Measurements from ENCODE around the gene TWF1. TPM values are rescaled to one million over a fixed set of nuclear protein-coding genes. Genes with fewer than 3 reads are reported as not detected.

The TWF1 gene
- total and polyA plus RNA-seq, 2 of the 4 experiments (the other 2 are of a cell fraction) = 67.0 to 141 TPM

- TSS peak; percentile 78 for BruUV-seq (replicated peaks)
- in situ Hi-C loops (cut with MboI; ENCODE audit: low sequenced_read_pairs) = no loop called here
- H4K91ac ChIP-seq (ENCODE audit: insufficient read depth, low read depth, low read length) = no peak overlapping the region
Observed at GRCh38 chr12:43786899-43787693, 19.0 kb downstream of the TWF1 start.

More at GRCh38 chr12:43786899-43787693, 19.0 kb downstream of the TWF1 start:
- Histone ChIP-seq H3K79me1 (ENCODE audit: low read depth in 1 of 2, low read length in 2 of 2) (no peaks in the 10 kb centered on the region), H3K4me1 (ENCODE audit: control insufficient read depth, insufficient read depth, low read length) (peaks cover 4% of the 10 kb centered on the region; the same call in 1 of the 2 replicates), H3K9me1 (ENCODE audit: insufficient read depth, low read length) (0 out of 2 replicates have a peak, but pooled peaks cover 4% of the 10 kb centered on the region), H3K9ac (ENCODE audit: low read depth, low read length) (no peak overlapping the region), H3K18ac (ENCODE audit: low read depth, low read length) (no peak overlapping the region), H2BK5ac (ENCODE audit: low read depth, low read length, poor library complexity, severe bottlenecking) (peak overlapping the region; percentile 54), H3K9me3 (ENCODE audit: control insufficient read depth, insufficient read depth, low read length) (no peaks in the 10 kb centered on the region), H2AFZ (replicated peaks; ENCODE audit: low read length, poor library complexity) (no peak overlapping the region), H2AK5ac (ENCODE audit: low read depth, low read length) (no peak overlapping the region), H3K36me3 (ENCODE audit: control insufficient read depth, insufficient read depth, low read length) (peaks cover 11% of the 10 kb centered on the region), H4K8ac (ENCODE audit: low read depth in 2 of 2, low read length in 2 of 2) (no peak overlapping the region), H2BK20ac (ENCODE audit: low read depth, low read length) (no peak overlapping the region), H3K14ac (replicated peaks; ENCODE audit: low read depth, low read length) (no peak overlapping the region), H3K4ac (ENCODE audit: low read depth, low read length) (no peak overlapping the region), H2AK9ac (replicated peaks; ENCODE audit: low read depth, low read length, poor library complexity) (peak overlapping the region; percentile 9), H3K4me3 (ENCODE audit: insufficient read depth, low read depth, low read length) (no peak overlapping the region), H4K20me1 (ENCODE audit: insufficient read depth, low read length) (no peaks in the 10 kb centered on the region), H2BK15ac (ENCODE audit: low read depth, low read length) (no peak overlapping the region), H2BK120ac (ENCODE audit: low read depth, low read length) (no peak overlapping the region), H3K27ac (ENCODE audit: insufficient read depth, low read length) (no peak overlapping the region), H3K56ac (ENCODE audit: extremely low read depth, insufficient read depth, low read length) (no peak overlapping the region), H4K5ac (ENCODE audit: low read depth, low read length) (no peak overlapping the region), H3K27me3 (ENCODE audit: control insufficient read depth, insufficient read depth, low read length) (no peaks in the 10 kb centered on the region), H3K23ac (ENCODE audit: low read depth, low read length) (peak overlapping the region; percentile 5; the same call in 1 of the 2 replicates), H3K4me2 (ENCODE audit: low read depth, low read length) (no peak overlapping the region)
- TF ChIP-seq CHD1 (IDR thresholded peaks at IDR 0.05; ENCODE audit: low read depth, low read length) = no peak
- no peak for TF ChIP-seq SMC3 (IDR thresholded peaks at IDR 0.05; ENCODE audit: low read depth, low read length)
- TF ChIP-seq RAD21 (IDR thresholded peaks at IDR 0.05; ENCODE audit: low read length) = no peak
- no peak for TF ChIP-seq POLR2A (IDR thresholded peaks at IDR 0.05; ENCODE audit: low read depth, low read length)
- TF ChIP-seq MAZ (IDR thresholded peaks at IDR 0.05; ENCODE audit: borderline replicate concordance, low read depth, low read length) = no peak
- TF ChIP-seq NFE2L2 (IDR thresholded peaks at IDR 0.05; ENCODE audit: low read depth, low read length) = no peak
- TF ChIP-seq RCOR1 (IDR thresholded peaks at IDR 0.05; ENCODE audit: insufficient replicate concordance, low read length) = no peak
- no peak for TF ChIP-seq FOS (IDR thresholded peaks at IDR 0.05; ENCODE audit: low read depth, low read length)
- TF ChIP-seq, protein P1, sequence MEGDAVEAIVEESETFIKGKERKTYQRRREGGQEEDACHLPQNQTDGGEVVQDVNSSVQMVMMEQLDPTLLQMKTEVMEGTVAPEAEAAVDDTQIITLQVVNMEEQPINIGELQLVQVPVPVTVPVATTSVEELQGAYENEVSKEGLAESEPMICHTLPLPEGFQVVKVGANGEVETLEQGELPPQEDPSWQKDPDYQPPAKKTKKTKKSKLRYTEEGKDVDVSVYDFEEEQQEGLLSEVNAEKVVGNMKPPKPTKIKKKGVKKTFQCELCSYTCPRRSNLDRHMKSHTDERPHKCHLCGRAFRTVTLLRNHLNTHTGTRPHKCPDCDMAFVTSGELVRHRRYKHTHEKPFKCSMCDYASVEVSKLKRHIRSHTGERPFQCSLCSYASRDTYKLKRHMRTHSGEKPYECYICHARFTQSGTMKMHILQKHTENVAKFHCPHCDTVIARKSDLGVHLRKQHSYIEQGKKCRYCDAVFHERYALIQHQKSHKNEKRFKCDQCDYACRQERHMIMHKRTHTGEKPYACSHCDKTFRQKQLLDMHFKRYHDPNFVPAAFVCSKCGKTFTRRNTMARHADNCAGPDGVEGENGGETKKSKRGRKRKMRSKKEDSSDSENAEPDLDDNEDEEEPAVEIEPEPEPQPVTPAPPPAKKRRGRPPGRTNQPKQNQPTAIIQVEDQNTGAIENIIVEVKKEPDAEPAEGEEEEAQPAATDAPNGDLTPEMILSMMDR (conservative IDR thresholded peaks at IDR 0.05; ENCODE audit: low read depth, low read length) = no peak
- TF ChIP-seq, protein P2, sequence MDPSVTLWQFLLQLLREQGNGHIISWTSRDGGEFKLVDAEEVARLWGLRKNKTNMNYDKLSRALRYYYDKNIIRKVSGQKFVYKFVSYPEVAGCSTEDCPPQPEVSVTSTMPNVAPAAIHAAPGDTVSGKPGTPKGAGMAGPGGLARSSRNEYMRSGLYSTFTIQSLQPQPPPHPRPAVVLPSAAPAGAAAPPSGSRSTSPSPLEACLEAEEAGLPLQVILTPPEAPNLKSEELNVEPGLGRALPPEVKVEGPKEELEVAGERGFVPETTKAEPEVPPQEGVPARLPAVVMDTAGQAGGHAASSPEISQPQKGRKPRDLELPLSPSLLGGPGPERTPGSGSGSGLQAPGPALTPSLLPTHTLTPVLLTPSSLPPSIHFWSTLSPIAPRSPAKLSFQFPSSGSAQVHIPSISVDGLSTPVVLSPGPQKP (IDR thresholded peaks at IDR 0.05; ENCODE audit: borderline replicate concordance, low read depth, low read length) = no peak
- TF ChIP-seq, protein P3, sequence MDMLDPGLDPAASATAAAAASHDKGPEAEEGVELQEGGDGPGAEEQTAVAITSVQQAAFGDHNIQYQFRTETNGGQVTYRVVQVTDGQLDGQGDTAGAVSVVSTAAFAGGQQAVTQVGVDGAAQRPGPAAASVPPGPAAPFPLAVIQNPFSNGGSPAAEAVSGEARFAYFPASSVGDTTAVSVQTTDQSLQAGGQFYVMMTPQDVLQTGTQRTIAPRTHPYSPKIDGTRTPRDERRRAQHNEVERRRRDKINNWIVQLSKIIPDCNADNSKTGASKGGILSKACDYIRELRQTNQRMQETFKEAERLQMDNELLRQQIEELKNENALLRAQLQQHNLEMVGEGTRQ (IDR thresholded peaks at IDR 0.05; ENCODE audit: low read depth, low read length) = no peak
- peak; percentile 74 for DNase-seq
- POLR2A ChIA-PET (ENCODE audit: unreplicated experiment) = no interaction called here
- intact Hi-C loops (cut with micrococcal nuclease) (no loop called here), dilution Hi-C loops (cut with HindIII; ENCODE audit: low sequenced_read_pairs, unreplicated experiment) (no loop called here)
- CTCF ChIA-PET = no interaction called here
- ATAC-seq (ENCODE audit: low read depth) = peak; percentile 66; the same call in 1 of the 2 replicates
